ENCODE data around the gene ARGLU1.

ARGLU1 gene

DNA sequence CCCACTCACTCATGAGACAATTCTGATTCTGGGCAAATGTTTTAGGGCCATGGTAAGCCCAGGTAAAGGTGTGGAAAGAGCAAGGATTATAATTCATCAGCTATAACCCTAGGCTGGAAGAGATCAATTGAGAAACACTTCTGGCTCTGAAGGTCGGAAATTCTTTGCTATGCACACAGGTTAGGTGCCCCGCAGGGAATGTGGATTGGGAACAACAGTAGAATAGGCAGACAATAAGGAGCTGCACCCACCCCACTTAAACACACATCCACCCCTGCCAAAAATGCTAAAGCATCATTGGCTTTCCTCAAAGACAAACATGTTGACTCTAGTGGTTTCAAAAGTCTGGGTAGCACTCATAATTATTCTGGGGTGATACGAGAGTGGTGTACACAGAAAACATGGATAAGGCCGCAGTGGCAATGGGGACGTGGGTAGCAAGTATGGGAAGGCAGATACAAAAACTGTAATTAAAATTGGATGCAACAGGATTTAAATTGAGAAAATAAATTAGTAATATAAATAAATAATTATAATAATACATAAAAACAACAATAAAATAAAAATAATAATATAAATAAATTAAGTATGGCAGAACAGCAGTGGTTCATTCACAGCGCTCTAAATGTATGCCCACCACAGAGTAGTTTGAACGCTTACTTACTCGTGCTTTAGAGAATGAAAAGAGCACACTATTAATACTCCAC is 41.0 kb downstream of the ARGLU1 start:
- no peak for DNase-seq (ENCODE audit: low read depth in 2 of 3, low spot score in 2 of 3)

GRCh38 chr13:106525865-106526264 is 42.1 kb downstream of the ARGLU1 start:
- DNase-seq (ENCODE audit: low read depth in 2 of 3, low spot score in 2 of 3): no peak

DNA sequence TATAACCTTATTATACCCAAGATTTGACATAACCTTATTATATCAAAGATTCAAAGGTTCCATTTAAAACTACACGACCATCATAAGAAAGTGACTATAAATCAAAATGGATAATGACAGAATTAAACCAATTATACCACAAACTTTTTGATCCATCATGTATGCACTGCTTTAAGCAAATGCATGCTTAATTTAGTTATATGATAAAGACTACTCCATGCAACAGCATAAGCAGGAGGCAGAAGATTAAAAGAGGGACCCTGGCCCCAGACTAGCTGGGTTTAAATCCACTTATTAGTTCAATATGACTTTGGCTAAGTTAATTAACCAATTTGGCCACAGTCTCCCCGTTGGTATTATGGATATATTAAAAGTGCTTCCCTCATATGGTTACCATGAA is 43.8 kb downstream of the ARGLU1 start:
- DNase-seq (ENCODE audit: low read depth in 2 of 3, low spot score in 2 of 3): no peak

- DNase-seq (ENCODE audit: low read depth in 2 of 3, low spot score in 2 of 3): no peak
Observed at GRCh38 chr13:106523576-106523975, 44.4 kb downstream of the ARGLU1 start.

GRCh38 chr13:106522898-106523525 is 44.9 kb downstream of the ARGLU1 start:
- DNase-seq (ENCODE audit: low read depth in 2 of 3, low spot score in 2 of 3): no peak

DNA sequence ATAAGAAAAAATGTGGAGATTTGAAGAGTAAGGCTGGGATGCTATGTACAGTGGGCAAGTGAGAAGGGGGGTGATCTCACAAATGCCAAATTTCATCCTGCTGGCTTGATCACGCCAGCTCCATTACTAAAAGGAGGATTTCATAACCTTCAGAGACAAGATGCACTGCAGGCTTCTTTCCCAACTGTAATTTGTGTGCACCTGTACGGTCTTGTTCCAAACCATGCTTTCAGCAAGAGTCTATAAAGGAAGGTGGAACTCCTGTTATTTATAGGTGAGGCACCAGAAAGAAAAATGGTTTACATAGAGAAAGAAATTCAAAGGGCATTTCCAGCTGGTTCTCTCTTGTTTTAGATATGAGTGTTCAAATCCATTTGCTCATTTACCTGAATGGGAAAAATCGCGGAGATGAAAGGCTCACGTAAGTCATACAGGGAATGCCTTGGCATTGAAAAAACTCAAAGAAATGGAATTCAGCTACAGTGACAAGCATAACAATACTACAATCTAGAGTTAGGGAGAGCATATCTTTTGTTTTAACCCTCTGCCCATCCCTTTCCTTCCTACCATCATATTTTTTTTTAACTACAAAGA is 45.7 kb downstream of the ARGLU1 start:
- DNase-seq (ENCODE audit: low read depth in 2 of 3, low spot score in 2 of 3): no peak

GRCh38 chr13:106521095-106521799 is 46.7 kb downstream of the ARGLU1 start:
- no peak for DNase-seq (ENCODE audit: low read depth in 2 of 3, low spot score in 2 of 3)

DNA sequence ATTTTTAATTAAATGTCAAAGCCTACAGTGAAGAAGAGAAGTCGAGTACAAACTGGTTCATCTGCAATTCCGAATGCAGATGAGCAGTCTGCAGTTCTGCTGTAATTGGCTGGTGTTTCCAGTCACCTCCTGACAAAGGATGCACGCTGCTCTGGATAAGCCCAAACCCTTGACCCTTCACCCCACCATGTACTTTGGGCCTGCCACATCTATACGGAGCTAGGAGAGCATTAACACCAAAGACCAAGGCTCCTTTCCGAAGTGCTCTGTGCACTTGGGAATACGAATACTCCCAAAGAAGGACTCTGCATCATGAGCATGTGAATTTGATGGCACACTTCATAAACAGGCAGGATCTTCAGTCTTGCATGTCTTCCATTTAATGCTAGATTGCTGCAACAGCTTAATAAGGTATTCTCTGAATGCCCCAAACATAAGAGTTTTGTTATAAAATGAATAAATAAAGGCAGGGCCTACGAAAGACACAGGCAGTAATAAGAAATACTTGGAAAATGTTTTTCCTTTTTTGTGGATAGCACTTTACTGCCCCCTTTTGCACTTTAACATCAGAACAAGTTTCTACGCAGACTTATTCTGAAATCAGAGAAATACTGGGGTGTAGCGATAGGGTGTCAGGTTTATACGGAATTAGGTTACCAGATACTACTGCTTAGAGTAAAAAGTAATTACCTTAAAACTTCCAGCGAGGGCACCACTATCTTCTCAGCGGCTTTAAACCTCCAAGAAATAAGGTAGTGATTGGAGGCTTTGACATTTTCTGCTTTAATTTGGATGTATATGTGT is 47.5 kb downstream of the ARGLU1 start:
- no peak for DNase-seq (ENCODE audit: low read depth in 2 of 3, low spot score in 2 of 3)

- DNase-seq (ENCODE audit: low read depth in 2 of 3, low spot score in 2 of 3): no peak
Observed at GRCh38 chr13:106518512-106518911, 49.4 kb downstream of the ARGLU1 start.

GRCh38 chr13:106517109-106517847 is 50.7 kb downstream of the ARGLU1 start:
- no peak for DNase-seq (ENCODE audit: low read depth in 2 of 3, low spot score in 2 of 3)

DNA sequence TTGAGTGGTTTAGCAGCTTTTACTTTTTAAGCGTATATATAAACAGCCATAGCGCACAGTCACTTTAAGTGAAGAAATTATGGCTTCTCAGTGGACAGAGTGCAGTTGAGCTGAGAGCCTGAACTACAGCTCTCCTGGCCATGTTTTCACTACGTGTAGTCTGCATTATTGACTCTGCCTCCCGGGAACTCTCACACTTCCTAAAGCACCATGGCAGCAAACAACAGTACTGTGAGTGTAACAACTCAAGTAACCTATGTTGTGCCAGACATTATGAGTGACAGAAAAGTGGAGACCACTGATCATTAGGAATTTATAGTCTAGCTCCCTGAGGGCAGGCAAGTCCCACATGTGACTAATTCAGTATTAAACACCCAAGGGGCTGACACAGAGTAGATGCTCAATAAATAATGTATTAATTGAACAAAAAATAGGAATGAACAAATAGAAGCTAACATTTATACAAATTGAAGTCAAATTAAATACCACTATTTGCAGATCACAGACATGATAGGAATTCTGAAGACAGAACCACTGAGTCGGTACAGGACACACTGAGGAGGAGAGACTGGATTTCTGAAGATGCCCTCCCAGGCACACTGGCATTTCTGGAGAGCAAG is 52.2 kb downstream of the ARGLU1 start:
- DNase-seq (ENCODE audit: low read depth in 2 of 3, low spot score in 2 of 3): no peak

GRCh38 chr13:106514928-106515634 is 52.9 kb downstream of the ARGLU1 start:
- DNase-seq (ENCODE audit: low read depth in 2 of 3, low spot score in 2 of 3): no peak

- DNase-seq (ENCODE audit: low read depth in 2 of 3, low spot score in 2 of 3): no peak
Observed at GRCh38 chr13:106513025-106513983, 54.6 kb downstream of the ARGLU1 start.

DNA sequence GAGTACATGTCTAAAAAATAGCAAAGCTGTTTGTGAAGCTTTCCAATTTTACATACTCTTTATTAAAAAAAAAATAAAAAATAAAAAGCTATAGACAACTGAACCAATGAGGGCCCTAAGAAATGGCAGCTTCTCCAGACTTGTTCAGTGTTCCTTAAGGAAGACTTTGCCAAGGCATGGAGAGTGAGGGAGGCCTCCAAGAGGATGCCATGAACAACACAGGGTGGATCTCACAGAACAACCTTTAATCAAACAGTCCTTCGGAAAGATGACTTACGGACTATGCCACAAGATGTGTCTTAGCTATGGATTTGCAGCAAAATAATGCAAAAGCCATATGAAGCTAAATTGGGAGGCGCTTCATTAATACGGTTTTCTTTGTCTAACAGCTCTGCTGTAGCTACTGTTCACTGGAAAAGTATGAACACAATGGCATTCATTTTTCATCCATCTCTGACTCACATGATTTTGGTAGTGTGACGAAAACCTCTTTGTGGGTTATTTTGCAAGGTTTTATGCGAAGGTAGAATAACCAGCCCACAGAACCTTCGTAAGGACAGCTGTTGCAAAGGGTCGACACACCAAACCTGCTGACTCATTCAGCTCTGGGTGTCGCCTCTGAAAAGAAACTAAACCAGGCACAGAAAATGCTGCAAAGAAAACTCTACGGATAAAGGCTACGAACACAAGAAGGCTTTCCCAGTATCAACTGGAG is 60.2 kb downstream of the ARGLU1 start:
- DNase-seq (ENCODE audit: low read depth in 2 of 3, low spot score in 2 of 3): no peak

DNA sequence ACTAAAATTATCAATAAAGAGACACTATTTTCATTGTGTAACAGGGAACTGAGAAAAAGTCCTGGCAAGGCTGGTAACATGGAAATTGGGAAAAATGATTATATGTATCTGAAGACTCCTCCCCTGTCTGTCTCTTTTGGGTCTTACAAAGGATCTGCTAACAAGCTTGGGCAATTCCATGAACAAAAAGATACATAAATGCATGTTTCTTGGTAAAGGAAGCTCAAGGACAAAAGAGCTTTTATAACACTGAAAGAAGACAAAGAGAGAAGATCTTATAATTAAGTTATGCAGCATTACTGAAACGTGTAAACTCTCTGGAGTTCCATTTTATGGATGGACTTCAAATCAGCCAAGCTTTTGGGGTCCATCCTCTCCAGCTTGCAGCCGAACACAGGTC is 61.7 kb downstream of the ARGLU1 start:
- DNase-seq (ENCODE audit: low read depth in 2 of 3, low spot score in 2 of 3): no peak

DNA sequence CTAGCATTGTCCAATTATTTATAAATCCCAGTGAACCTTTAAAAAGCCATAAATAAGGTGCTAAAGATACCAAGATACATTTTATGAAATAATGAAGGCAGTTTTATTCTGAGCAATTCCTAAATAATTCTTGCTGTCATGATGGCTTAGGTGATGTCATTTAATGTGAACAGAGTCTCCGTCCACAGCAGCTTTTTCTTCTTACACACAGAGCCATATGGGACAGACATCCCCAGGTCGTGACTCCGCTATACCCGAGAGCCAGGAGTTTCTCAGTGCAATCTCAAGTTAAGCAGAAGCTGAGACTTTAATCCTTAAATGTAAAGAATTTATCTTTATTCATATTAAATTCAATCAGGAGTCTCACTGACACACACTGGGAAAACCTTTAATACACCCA is 62.2 kb downstream of the ARGLU1 start:
- DNase-seq (ENCODE audit: low read depth in 2 of 3, low spot score in 2 of 3): no peak

DNA sequence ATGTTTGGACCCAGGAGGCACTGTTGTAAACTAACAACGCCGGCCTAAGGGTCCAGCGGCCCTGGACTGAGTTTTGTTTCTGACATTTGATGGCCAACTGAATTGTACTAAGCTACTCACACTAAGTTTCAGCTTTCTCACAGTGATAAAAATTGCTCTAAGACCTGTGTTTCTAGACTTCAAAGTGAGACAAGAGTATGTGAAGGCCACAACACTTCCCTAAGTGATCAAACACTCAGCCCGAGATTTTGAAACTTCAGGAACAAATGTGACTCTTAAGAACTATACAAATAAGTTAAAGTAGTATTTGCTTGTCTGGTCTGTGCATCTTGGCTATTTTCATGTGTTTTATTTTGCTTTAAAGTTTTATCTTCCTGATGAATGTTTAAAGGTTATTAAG is 62.6 kb downstream of the ARGLU1 start:
- no peak for DNase-seq (ENCODE audit: low read depth in 2 of 3, low spot score in 2 of 3)

Measured in activated CD8-positive, alpha-beta memory T cell treated with anti-CD3 and anti-CD28 coated beads for 48 hours (primary cell).